ENCODE measurements around the gene POLR2E.

POLR2E gene

DNA sequence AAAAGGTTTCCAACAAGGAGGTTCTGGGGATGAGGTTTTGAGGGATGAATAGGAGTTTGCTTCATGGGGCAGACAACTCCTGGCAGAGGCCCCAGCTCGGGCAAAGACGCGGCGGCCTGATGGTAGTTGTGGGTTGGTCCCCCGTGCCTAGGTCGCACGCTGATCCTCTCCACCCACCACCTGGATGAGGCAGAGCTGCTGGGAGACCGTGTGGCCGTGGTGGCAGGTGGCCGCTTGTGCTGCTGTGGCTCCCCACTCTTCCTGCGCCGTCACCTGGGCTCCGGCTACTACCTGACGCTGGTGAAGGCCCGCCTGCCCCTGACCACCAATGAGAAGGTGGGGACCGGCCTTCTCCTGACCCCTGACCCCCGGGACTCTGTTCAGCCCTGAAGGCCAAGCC, 43.4 kb downstream of the POLR2E start:
- Mint-ChIP-seq H3K4me3 (no peak overlapping the region), H3K36me3 (peaks cover 4% of the 10 kb centered on the region), H3K4me1 (ENCODE audit: low read depth) (peaks cover 4% of the 10 kb centered on the region), H3K27me3 (no peaks in the 10 kb centered on the region), H3K9me3 (ENCODE audit: low read depth) (no peaks in the 10 kb centered on the region), H3K27ac (no peak overlapping the region)

DNA sequence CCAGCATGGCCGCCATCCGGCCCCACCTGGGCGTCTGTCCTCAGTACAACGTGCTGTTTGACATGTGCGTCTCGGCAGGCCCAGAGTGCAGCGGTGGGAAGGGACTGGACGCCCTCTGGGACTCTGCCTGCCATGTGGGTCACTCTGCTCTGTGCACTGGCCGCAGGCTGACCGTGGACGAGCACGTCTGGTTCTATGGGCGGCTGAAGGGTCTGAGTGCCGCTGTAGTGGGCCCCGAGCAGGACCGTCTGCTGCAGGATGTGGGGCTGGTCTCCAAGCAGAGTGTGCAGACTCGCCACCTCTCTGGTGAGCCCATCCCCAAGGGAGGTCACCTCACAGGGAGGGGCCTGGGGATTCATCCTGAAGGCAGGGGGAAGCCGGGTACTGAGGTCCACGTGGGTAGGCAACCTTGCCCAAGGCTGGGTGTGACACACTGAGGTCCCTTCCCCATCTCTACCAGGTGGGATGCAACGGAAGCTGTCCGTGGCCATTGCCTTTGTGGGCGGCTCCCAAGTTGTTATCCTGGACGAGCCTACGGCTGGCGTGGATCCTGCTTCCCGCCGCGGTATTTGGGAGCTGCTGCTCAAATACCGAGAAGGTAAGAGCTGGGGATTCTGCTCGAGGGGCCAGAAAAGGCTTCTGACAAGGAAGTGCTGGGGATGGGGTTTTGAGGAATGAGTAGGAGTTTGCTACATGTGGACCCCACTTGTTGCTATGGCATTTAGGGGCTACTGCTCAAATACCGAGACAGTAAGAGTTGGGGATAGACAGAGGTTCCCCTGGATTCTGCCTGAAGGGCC, 44.0 kb downstream of the POLR2E start:
- Mint-ChIP-seq H3K9me3 (ENCODE audit: low read depth) (no peaks in the 10 kb centered on the region), H3K4me1 (ENCODE audit: low read depth) (peaks cover 2% of the 10 kb centered on the region), H3K4me3 (no peak overlapping the region), H3K27ac (no peak overlapping the region), H3K36me3 (no peaks in the 10 kb centered on the region), H3K27me3 (no peaks in the 10 kb centered on the region)

DNA sequence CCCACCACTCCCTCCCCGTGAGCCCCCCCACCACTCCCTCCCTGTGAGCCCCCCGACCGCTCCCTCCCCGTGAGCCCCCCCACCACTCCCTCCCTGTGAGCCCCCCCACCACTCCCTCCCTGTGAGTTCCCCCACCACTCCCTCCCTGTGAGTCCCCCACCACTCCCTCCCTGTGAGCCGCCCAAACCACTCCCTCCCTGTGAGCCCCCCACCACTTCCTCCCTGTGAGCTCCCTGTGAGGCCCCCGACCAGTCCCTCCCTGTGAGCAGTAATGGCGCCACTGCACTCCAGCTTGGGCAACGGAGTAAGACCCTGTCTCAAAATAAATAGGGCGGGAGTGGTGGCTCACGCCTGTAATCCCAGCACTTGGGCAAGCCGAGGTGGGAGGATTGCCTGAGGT, 45.4 kb downstream of the POLR2E start:
- Mint-ChIP-seq H3K4me1 (ENCODE audit: low read depth) (peaks cover 2% of the 10 kb centered on the region), H3K27ac (no peak overlapping the region), H3K27me3 (no peaks in the 10 kb centered on the region), H3K36me3 (no peaks in the 10 kb centered on the region), H3K4me3 (no peak overlapping the region), H3K9me3 (ENCODE audit: low read depth) (no peaks in the 10 kb centered on the region)

DNA sequence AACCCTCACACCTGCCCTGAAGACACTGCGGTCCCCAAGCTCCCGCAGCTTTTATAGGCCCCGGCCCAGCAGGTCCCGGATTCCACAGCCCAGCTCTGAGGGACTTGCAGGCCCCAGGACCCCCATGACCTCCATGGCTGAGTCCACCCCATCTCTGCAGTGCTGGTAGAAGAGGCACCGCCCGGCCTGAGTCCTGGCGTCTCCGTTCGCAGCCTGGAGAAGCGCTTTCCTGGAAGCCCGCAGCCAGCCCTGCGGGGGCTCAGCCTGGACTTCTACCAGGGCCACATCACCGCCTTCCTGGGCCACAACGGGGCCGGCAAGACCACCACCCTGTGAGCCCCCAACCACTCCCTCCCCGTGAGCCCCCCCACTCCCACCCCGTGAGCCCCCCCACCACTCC, 46.1 kb downstream of the POLR2E start:
- H3K4me1 Mint-ChIP-seq (ENCODE audit: low read depth), result peaks cover 2% of the 10 kb centered on the region
- no peak overlapping the region for H3K4me3 Mint-ChIP-seq
- no peaks in the 10 kb centered on the region for H3K9me3 Mint-ChIP-seq (ENCODE audit: low read depth)
- H3K36me3 Mint-ChIP-seq, result no peaks in the 10 kb centered on the region
- H3K27ac Mint-ChIP-seq, result no peak overlapping the region
- no peaks in the 10 kb centered on the region for H3K27me3 Mint-ChIP-seq

DNA sequence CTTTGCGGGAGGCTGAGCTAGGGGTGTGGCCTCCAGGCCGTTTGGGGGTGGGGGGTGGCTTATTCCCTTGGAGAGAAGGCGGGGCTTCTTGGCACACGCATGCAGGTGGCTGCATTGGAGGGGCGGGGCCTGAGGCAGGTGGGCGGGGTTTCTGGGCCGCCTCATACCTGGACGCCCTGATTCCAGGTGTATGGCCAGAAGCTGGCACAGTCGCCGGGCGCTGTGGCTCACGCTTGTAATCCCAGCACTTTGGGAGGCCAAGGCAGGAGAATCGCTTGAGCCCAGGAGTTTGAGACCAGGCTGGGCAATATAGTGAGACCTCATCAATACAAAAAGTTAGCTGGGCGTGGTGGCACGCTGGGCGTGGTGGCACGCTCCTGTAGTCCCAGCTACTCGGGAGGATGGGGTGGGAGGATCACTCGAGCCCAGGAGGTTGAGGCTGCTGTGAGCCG, 47.5 kb downstream of the POLR2E start:
- H3K9me3 Mint-ChIP-seq (ENCODE audit: low read depth), result no peaks in the 10 kb centered on the region
- H3K27me3 Mint-ChIP-seq, result no peaks in the 10 kb centered on the region
- H3K4me1 Mint-ChIP-seq (ENCODE audit: low read depth), result peaks cover 1% of the 10 kb centered on the region
- no peak overlapping the region for H3K4me3 Mint-ChIP-seq
- no peak overlapping the region for H3K27ac Mint-ChIP-seq
- H3K36me3 Mint-ChIP-seq, result no peaks in the 10 kb centered on the region

DNA sequence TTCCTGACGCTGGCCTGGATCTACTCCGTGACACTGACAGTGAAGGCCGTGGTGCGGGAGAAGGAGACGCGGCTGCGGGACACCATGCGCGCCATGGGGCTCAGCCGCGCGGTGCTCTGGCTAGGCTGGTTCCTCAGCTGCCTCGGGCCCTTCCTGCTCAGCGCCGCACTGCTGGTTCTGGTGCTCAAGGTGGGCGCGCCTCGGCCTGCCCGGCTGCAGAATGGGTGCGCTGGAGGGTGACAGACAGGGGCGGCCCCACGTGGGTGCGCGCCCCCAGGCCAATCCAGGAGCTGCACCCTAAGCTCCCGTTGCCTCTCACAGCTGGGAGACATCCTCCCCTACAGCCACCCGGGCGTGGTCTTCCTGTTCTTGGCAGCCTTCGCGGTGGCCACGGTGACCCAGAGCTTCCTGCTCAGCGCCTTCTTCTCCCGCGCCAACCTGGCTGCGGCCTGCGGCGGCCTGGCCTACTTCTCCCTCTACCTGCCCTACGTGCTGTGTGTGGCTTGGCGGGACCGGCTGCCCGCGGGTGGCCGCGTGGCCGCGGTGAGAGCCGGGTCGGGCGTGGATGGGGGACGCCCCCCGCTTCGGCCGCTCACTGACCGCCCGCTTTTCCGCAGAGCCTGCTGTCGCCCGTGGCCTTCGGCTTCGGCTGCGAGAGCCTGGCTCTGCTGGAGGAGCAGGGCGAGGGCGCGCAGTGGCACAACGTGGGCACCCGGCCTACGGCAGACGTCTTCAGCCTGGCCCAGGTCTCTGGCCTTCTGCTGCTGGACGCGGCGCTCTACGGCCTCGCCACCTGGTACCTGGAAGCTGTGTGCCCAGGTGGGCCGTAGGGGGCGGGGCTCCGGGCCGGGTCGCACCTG, 48.1 kb downstream of the POLR2E start:
- Mint-ChIP-seq H3K27ac (no peak overlapping the region), H3K9me3 (ENCODE audit: low read depth) (no peaks in the 10 kb centered on the region), H3K27me3 (no peaks in the 10 kb centered on the region), H3K36me3 (no peaks in the 10 kb centered on the region), H3K4me3 (no peak overlapping the region), H3K4me1 (ENCODE audit: low read depth) (peaks cover 4% of the 10 kb centered on the region)

DNA sequence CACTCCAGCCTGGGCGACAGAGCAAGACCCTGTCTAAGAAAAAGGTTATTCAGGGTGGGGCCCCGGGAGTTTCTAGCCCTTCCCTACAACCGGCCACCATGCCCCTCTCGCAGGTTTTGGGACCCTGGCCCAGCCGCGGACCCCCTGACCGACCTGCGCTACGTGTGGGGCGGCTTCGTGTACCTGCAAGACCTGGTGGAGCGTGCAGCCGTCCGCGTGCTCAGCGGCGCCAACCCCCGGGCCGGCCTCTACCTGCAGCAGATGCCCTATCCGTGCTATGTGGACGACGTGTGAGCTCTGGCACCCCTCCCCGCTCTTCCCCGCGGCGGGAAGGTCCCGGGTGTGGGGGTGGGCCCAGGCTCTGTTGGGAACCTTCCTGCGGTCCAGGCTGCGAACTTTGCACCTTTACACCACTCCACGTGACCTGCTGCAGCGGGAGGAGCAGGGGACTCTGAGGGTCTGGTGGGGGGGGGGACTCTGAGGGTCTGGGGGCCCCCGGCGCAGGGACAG, 49.0 kb downstream of the POLR2E start:
- H3K4me1 Mint-ChIP-seq (ENCODE audit: low read depth), result peaks cover 8% of the 10 kb centered on the region
- no peak overlapping the region for H3K27ac Mint-ChIP-seq
- no peaks in the 10 kb centered on the region for H3K27me3 Mint-ChIP-seq
- no peak overlapping the region for H3K4me3 Mint-ChIP-seq
- H3K36me3 Mint-ChIP-seq, result no peaks in the 10 kb centered on the region
- H3K9me3 Mint-ChIP-seq (ENCODE audit: low read depth), result no peaks in the 10 kb centered on the region

DNA sequence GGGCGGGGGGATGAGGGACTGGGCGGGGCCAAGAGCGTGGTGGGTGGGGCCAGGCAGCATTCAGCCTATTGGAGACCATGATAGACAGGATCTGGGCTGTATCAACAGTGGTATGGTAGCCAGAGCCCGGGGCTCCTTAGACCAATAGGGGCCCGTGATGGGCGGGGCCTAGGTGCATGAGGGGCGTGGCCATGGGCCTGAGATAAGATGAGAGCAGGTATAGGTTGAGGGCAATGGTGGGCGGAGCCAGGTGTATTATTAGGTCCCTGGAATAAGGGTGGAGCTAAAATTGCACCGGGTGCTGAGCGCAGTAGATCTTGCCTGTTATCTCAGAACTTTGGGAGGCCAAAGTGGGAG, 50.0 kb downstream of the POLR2E start:
- no peak overlapping the region for H3K4me3 Mint-ChIP-seq
- no peaks in the 10 kb centered on the region for H3K36me3 Mint-ChIP-seq
- H3K4me1 Mint-ChIP-seq (ENCODE audit: low read depth), result peaks cover 18% of the 10 kb centered on the region
- no peak overlapping the region for H3K27ac Mint-ChIP-seq
- no peaks in the 10 kb centered on the region for H3K9me3 Mint-ChIP-seq (ENCODE audit: low read depth)
- no peaks in the 10 kb centered on the region for H3K27me3 Mint-ChIP-seq

DNA sequence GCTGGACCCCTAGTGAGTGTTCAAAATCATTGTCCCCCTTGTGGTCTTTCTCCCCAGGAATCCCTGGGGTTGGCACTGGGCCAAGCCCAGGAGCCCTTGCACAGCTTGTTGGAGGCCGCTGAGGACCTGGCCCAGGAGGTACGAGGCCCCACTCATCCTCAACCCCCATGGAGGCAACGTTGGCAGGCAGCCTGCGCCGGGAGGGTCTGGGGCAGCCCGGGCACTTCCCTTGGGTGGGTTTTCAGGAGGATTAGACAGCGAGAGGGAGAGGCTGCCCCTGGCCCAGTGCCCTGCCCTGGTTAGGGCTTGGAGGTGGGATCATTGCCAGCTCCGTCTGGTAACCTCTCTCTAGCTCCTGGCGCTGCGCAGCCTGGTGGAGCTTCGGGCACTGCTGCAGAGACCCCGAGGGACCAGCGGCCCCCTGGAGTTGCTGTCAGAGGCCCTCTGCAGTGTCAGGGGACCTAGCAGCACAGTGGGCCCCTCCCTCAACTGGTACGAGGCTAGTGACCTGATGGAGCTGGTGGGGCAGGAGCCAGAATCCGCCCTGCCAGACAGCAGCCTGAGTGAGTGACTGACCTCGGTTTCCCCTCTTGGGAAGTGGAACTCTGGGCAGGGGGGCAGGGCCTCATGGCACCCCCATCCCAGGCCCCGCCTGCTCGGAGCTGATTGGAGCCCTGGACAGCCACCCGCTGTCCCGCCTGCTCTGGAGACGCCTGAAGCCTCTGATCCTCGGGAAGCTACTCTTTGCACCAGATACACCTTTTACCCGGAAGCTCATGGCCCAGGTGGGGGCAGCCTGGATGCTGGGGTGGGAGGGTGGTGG, 52.3 kb downstream of the POLR2E start:
- Mint-ChIP-seq H3K9me3 (ENCODE audit: low read depth) (no peaks in the 10 kb centered on the region), H3K27me3 (no peaks in the 10 kb centered on the region), H3K27ac (no peak overlapping the region), H3K4me3 (no peak overlapping the region), H3K36me3 (no peaks in the 10 kb centered on the region), H3K4me1 (ENCODE audit: low read depth) (peaks cover 38% of the 10 kb centered on the region)

DNA sequence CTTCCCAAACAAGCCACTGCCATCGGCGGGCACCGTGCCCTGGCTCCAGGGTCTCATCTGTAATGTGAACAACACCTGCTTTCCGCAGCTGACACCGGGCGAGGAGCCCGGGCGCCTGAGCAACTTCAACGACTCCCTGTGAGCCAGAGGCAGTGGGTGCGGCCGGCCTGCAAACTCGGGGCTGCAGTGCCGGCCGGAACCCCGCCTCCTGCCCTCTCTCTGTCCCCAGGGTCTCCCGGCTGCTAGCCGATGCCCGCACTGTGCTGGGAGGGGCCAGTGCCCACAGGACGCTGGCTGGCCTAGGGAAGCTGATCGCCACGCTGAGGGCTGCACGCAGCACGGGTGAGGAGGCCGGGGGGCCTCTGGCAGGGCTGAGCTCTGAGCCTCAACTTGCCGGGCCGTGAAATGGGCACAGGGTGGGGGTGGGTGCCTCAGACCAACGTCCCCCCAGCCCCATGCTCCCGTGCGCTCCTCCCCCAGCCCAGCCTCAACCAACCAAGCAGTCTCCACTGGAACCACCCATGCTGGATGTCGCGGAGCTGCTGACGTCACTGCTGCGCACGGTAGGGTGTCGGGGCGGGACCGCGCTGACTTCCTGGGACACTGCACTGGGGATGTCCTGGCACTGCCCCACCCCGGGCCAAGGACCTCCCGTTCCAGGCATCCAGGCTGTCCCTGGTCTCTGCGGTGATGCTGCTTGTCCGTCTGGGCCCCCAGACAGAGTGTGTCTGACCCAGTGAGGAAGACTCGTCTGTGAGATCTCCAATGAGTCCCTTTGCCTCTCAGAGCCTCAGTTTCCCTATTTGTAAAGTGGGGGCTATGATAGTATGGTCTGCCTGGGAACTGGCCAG, 53.1 kb downstream of the POLR2E start:
- Mint-ChIP-seq H3K27me3 (no peaks in the 10 kb centered on the region), H3K4me3 (peak overlapping the region; percentile 13), H3K36me3 (peaks cover 2% of the 10 kb centered on the region), H3K4me1 (ENCODE audit: low read depth) (peaks cover 43% of the 10 kb centered on the region), H3K27ac (no peak overlapping the region), H3K9me3 (ENCODE audit: low read depth) (no peaks in the 10 kb centered on the region)

DNA sequence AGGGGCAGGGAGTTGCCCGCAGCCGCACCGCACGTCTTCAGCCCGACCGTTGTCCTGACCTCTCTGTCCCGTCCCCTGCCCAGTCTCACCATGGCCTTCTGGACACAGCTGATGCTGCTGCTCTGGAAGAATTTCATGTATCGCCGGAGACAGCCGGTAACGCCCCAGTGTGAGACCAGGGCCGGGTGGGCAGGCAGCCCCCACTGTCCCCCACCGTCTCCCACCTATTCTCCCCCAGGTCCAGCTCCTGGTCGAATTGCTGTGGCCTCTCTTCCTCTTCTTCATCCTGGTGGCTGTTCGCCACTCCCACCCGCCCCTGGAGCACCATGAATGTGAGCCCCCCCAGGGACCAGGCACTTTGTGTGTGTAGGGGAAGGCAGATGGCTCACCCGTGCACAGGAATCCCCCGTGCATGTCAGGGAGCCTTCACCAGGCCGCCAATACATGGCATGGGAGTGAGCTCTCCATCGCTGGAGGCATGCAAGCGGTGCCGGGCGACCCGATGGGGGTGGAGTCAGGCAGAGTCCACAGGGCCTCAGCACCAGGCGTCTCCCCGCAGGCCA, 53.8 kb downstream of the POLR2E start:
- Mint-ChIP-seq H3K36me3 (peaks cover 2% of the 10 kb centered on the region), H3K4me3 (peak overlapping the region; percentile 92), H3K27me3 (no peaks in the 10 kb centered on the region), H3K4me1 (ENCODE audit: low read depth) (peaks cover 45% of the 10 kb centered on the region), H3K9me3 (ENCODE audit: low read depth) (no peaks in the 10 kb centered on the region), H3K27ac (no peak overlapping the region)

DNA sequence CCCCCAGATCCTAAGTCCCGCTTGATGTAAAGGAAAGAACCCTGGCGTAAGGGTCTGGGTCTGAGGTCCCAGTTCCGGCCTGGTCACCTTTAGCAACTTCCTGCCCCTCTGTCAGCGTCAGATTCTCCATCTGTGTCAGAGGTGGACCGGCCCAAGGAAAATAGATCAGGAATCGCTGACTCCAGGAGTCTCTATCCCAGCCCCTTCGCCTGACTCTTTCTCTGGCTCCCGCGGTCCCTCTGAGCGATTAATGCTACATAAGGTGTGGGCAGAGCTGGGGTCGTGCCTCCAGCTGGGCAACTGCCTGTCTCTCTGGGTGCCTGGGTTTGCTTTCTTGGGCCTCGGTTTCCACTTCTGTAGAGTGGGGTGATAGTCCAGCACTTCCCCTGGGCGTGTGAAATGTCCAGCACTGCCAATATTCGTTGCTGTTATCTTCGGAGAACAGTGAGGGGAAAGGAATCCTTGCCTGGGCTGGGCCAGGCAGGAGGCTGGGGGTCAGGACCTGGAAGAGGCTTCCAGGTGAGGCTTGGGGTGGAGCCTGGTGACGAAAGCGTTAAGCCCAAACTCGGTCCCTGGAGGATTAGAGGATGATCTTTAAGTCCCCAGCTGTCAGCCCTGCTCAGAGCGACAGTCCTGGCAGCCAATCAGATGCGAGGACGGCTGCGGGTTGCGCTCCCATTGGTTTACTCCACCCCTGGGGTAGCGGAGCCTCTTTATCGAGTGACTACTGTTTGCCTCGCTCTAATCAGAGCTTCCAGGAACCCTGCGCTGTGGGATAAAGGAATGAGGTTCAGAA, 54.5 kb downstream of the POLR2E start:
- Mint-ChIP-seq H3K4me1 (ENCODE audit: low read depth) (peaks cover 45% of the 10 kb centered on the region), H3K27ac (peak overlapping the region; percentile 41), H3K4me3 (peak overlapping the region; percentile 92), H3K36me3 (peaks cover 2% of the 10 kb centered on the region), H3K9me3 (ENCODE audit: low read depth) (no peaks in the 10 kb centered on the region), H3K27me3 (no peaks in the 10 kb centered on the region)
